GM12878 (cell line): ENCODE data around the gene RNLS. TPM values are rescaled to one million over a fixed set of nuclear protein-coding genes. Genes with fewer than 3 reads are reported as not detected.

ENCODE experiments used
- ATF3 ChIP-seq: IDR thresholded peaks from 2 replicates; pipeline ENCODE4 v1.6.1; 2011; ENCODE audit warnings: low read depth, mild to moderate bottlenecking, low read length, moderate library complexity, borderline replicate concordance; ENCODE audit errors: extremely low read depth
- BCL3 ChIP-seq: IDR thresholded peaks from 2 replicates; pipeline ENCODE4 v1.6.1; 2011; ENCODE audit warnings: borderline replicate concordance, low read depth, mild to moderate bottlenecking, moderate library complexity, low read length; ENCODE audit not compliant: insufficient read depth, poor library complexity, severe bottlenecking
- DPF2 ChIP-seq: fragments of 450-650 bp; IDR thresholded peaks from 2 replicates; pipeline ENCODE4 v1.6.1; 2017; ENCODE audit warnings: mild to moderate bottlenecking
- EGR1 ChIP-seq, 2 experiments: IDR thresholded peaks; 1 replicate in 1 of 2; 2 replicates in 1 of 2; pipeline ENCODE4 v1.6.1; 2011 to 2012; ENCODE audit warnings: low read depth in 2 of 2, low read length in 2 of 2, borderline replicate concordance in 1 of 2, mild to moderate bottlenecking in 1 of 2, moderate library complexity in 1 of 2
- MTA2 ChIP-seq: fragments of 450-650 bp; IDR thresholded peaks from 2 replicates; pipeline ENCODE4 v1.6.1; 2016; ENCODE audit warnings: low read depth, mild to moderate bottlenecking, moderate library complexity
- POU2F2 ChIP-seq: IDR thresholded peaks from 3 replicates; pipeline ENCODE4 v1.6.1; 2011; ENCODE audit warnings: low read depth, mild to moderate bottlenecking, low read length, borderline replicate concordance
- RFX5 ChIP-seq: IDR thresholded peaks from 2 replicates; pipeline ENCODE4 v1.6.1; 2011; ENCODE audit warnings: low read depth, low read length, improper control_type of control experiment
- RUNX3 ChIP-seq: IDR thresholded peaks from 2 replicates; pipeline ENCODE4 v1.6.1; 2012; ENCODE audit warnings: low read length, inconsistent platforms
- SMARCA5 ChIP-seq: fragments of 450-650 bp; IDR thresholded peaks from 2 replicates; pipeline ENCODE4 v1.6.1; 2017; ENCODE audit warnings: mild to moderate bottlenecking
- ZNF592 ChIP-seq: fragments of 450-650 bp; IDR thresholded peaks from 2 replicates; pipeline ENCODE4 v1.6.1; 2017; ENCODE audit warnings: mild to moderate bottlenecking, moderate library complexity
- polyA plus RNA-seq, 11 experiments: library from polyadenylated mRNA; depleted of rRNA in 4 of 11; unstranded in 6 of 11; stranded (reverse) in 5 of 11; fragments of >200 nt; fragmentation: Nextera tagmentation in 4 of 11; fragmentation: Illumina TruSeq in 1 of 11; extraction: Ambion mirVana in 4 of 11; extraction: Trizol in 1 of 11; gene quantifications; 1 replicate in 1 of 11; 2 replicates in 10 of 11; pipeline versions ENCODE4 v1.2.1 to v1.2.3, GENCODE V29; 2011 to 2016; ENCODE audit warnings: inconsistent platforms in 2 of 11, missing spikeins in 2 of 11, low read depth in 1 of 11
- total RNA-seq, 4 experiments: library from RNA; depleted of rRNA in 3 of 4; stranded (reverse); fragments of >200 nt in 3 of 4; fragmentation: Illumina TruSeq in 1 of 4; extraction: Trizol in 1 of 4; gene quantifications; 2 replicates each; pipeline versions ENCODE4 v1.2.1 to v1.2.3, GENCODE V29; 2013 to 2021

RNLS gene
- total and polyA plus RNA-seq, 10 of the 15 experiments (the other 5 are each of a cell fraction or from before 2014, with no cell fraction given) = 3.4 to 6.7 (median 4.6) TPM

GRCh38 chr10:88608052-88608732 is 25.1 kb upstream of the RNLS start (continued):
- 0 out of 2 replicates have a peak, but pooled peaks have one; percentile 38 for TF ChIP-seq DPF2
- TF ChIP-seq ATF3 = no peak
- TF ChIP-seq RUNX3 = peak; percentile 54; the same call in 1 of the 2 replicates
- no peak for TF ChIP-seq EGR1 (IDR thresholded peaks at IDR 0.05; ENCODE audit: borderline replicate concordance in 1 of 2, low read depth in 2 of 2, low read length in 2 of 2)
- no peak for TF ChIP-seq ZNF592
- TF ChIP-seq RFX5 = no peak
- TF ChIP-seq BCL3 = no peak
- TF ChIP-seq MTA2 = 0 out of 2 replicates have a peak, but pooled peaks have one; percentile 39
- no peak for TF ChIP-seq POU2F2
- no peak for TF ChIP-seq SMARCA5
